HG03045 (cell line): ENCODE data around the gene MBD2.
"Not testable (repeated sequence)": the region's sequence is repeated elsewhere in the genome, so short reads cannot be mapped to it uniquely, and the experiment has no call there.

ENCODE experiments used
- ATAC-seq: cut with Tn5 transposase; IDR thresholded peaks from one replicate; pipeline ENCODE4 v1.9.1; 2021; ENCODE audit warnings: mild to moderate bottlenecking, moderate library complexity; ENCODE audit not compliant: unreplicated experiment

The MBD2 gene

DNA sequence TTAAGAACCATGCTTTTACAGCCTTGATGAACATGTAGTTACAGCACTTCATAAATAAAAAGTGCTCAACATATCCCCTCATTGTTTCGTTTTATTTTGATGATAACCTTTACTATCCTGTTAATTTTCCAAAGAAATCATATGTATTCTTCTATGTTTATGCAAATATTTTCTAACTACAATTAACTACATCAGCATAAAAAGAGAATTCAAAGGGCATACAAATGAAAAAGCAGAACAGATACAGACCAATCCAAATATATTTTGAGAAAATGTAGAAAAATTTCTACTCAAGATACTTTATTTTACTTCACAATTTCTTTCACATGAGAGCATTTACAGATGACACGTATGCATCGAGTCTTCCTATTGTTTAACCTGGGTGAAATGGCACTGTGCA lies 69.1 kb downstream of the MBD2 start:
- no peak for ATAC-seq

DNA sequence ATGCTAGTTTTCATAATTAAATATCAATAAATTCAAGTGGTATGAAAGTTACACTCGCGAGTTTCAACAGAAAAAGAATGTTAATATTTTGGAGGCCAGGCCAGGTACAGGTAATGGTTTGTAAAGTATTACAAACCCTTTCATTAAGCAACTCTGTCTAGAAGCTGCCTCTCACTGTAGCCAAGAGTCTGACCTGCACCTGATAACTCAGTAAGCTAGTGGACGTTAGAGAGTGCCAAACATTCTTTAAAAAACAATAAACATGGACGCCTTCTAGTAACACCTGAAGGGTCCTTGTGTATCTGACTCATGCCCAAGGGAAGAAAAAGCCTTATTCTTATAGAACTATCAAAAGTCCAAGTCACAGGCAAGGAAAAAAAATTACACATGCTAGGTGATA lies 70.2 kb downstream of the MBD2 start:
- ATAC-seq, result no peak

DNA sequence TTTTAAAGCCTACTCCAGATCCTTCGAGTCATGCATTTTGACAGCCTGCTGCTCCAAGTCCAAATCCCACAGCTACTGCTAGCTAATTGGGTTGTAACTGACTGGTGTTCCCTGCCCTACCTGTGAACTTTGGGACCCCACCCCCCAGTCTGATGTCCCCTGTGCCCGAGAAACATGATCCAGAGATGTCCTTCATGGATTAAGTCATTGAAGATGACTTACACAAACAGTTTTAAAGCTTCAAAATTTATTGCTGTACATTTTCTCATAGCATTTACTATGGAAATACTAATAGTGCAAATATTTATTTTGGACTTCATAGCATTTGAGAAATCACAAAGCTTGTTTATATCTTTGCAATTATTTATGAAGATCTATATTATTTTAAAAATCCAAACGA lies 73.1 kb downstream of the MBD2 start:
- no peak for ATAC-seq

DNA sequence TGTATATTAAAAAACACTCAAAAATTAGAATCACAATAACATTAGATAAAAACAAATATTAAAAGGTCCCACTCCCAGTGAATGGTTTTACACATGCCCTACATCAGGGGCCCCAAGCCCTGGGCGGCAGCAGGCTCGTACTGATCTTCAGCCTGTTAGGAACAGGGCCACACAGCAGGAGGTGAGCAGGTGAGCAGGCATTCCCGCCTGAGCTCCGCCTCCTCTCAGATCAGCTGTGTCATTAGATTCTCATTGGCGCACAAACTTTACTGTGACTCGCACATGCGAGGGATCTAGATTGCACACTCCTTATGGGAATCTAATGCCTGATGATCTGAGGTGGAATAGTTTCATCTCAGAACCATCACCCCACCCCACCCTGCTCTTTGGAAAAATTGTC lies 74.2 kb downstream of the MBD2 start:
- no peak for ATAC-seq

DNA sequence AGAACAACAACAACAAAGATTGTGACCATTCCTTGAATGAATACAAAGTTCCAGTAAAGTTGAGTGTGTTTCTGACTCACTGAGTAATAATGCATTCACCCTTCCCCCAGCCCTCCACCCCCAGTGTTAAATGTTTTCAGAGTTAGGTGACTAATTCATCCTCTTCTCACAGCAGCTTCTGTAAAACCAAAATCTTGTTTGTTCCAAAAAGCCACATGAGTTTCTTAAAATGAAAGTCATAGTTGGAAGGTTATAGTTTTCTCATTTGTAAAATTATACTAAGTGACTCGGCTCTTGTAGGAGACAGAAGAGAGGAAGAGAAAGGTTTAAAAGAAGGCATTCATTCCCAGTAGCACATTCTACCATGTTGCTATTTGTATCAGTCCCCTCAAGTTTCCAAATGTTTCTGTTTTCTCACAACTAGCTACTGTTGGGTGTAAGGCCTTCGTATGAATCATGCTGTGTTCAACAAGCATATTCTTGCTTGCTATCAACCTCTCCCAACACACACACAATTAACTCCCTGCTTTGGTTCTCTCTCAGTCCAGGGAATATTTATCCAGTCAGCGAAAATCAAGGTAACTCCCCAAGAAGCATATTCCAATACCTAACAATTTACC lies 75.3 kb downstream of the MBD2 start:
- peak; percentile 46 for ATAC-seq

DNA sequence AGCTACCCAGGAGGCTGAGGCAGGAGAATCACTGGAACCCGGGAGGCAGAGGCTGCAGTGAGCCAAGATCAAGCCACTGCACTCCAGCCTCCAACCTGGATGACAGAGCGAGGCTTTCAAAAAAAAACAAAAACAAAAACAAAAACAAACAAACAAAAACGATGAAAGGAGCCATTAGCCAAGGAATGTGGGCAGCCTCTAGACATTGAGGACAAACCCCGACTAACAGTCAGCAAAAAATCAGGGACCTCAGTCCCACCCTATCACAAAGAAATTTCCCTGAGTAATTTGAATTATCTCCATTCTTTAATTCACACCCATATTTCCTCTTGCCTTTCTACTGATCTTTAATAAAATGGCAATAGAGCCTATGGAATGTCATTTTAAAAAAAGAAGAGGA lies 75.8 kb downstream of the MBD2 start:
- ATAC-seq, result no peak

DNA sequence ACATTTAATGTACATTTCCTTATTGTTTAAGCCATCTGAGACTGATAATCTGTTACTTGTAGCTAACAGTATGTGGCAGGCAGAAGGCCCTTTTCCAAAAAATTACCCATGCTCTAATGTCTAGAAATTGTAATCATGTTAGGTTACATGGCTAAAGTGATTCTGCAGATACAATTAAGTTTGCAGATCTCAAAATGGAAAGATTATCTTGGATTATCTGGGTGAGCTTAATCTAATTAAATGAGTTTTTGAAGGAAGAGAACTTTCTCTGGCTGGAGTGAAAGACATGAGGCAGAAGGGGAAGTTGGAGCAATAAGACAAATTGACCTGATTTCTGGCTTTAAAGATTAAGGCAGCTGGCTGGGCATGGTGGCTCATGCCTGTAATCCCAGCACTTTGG lies 76.3 kb downstream of the MBD2 start:
- ATAC-seq, result no peak

DNA sequence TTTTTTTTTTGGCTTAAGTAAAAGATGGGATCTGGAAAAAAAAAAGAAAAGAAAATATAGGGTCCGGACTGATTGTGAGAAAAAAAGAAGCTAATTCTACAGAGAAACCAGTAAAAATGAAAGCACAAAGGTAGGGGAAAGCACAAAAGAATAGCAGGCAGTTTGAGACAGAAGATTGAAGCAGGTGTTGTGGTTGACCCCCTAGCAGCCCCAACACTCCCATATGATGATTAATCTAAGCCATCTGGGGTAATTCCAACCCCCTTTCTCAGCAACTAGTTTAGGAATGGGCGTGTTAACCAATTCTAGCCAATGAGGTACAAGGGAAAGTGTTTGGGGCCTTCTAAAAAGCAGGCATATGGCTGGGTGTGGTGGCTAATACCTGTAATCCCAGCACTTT lies 77.0 kb downstream of the MBD2 start:
- ATAC-seq, result peak; percentile 80

DNA sequence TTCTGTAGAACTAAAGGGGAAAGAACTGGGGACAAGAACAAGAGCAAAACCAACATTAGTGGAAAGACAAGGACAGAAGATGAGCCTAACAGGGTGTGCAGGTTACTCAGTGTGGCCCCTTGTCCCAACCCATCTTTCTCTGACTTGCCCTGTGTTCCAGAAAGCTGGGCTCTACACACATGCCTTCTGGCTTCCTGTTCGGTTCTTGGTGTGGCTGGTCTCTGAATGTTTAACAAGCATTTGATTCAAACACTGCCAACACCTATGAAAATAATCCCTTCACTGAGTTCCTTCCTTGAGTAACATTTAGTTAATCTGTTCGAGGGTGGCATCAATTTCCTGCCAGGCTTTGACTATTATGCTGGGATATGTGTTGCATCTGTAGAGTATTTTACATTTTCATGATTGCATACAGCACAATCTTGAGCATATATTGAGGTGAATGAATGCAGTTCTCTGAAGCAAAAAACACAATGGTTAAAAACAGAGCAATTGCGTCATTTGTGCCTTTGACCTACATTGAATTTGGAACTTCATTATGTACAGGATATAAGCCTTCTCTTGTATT lies 83.3 kb downstream of the MBD2 start:
- ATAC-seq, result no peak

DNA sequence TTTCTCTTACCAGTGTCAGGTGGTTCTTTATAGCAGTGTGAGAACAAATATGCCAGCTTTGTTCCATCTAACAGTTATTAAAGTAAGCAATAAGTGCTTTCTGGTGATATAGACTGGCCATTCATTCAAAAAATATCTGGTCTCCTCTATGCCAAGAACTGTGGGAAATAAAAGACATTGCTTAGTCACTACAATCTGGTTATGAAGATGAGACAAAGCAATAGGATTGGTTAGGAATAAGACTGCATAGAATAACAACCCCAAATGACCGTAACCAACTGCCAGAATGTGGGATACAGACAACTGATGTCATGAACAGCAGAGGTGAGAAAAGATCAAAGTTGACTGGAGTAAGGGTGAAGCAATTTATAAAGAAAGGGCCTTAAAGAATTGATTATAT lies 83.8 kb downstream of the MBD2 start:
- no peak for ATAC-seq

DNA sequence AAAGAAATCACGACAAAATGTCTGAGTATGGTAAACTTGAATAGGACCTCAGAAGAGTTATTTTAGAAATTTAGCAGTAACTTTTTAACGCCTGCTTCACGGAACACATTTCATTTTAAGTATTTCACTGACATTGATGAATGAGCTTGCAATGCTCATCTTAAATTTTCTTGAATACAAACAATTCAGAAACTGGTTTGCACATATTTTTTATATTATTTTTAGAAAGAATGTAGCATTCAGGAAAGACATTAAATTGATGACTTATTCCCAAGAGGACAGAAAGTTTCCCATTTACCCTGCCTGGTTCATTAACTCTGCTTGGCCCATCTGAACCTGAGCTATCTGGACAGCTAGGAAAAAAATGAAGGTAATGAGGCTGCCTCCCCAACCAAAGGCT lies 89.3 kb downstream of the MBD2 start:
- no peak for ATAC-seq

DNA sequence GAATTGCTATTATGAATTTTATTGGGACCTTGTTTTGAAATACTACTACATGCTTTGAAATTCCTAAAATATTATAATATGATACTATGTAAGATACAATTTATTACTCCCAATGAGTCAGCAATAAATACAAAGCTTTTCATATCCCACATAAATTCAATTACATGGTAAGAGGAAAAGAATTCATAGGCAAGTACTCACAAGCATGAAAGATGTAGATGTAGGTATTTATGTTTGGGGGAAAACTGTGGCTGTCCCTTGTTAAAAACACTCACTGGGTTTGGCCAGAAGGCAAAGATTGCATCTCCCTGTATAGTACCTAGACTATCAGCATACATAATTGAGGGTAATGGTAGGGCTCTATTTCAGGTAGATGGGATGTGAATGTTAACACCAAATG lies 90.4 kb downstream of the MBD2 start:
- no peak for ATAC-seq

DNA sequence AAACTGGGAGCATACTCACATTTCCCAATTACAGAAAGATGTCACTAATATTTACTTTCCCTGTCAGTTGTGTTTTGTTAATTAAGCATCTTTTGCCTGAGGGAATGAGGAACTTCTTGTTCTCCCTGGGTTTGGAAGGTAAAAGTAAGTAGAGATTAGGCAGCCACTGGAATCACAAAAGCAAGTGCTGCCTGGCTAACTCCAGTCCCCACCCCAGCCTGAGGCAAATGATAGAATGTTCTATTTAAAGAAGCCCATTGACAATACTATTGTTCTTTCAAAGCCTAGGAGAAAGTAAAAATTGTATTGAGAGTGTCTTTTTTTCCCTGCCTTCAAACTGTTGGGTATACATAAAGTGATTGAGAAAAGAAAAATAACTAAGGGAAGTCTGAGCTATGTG lies 93.8 kb downstream of the MBD2 start:
- no peak for ATAC-seq

DNA sequence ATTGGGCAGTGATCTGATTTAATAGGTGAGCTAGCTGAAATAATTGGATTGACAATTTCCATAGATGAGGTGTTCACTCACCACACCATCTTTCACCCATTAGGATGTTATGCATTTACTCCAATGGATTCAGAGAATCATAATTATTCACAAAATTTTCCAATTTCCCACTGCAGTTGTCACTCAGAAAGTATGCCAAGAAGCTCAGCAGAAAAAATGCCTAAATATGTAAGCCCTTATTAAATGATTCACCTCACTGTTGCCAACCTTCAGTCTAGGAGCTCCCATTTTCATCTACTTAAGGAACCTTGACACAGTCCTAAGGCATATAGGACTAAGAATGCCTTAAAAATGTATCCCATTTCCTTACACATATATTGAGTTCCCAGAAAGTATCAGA lies 94.3 kb downstream of the MBD2 start:
- ATAC-seq, result no peak

DNA sequence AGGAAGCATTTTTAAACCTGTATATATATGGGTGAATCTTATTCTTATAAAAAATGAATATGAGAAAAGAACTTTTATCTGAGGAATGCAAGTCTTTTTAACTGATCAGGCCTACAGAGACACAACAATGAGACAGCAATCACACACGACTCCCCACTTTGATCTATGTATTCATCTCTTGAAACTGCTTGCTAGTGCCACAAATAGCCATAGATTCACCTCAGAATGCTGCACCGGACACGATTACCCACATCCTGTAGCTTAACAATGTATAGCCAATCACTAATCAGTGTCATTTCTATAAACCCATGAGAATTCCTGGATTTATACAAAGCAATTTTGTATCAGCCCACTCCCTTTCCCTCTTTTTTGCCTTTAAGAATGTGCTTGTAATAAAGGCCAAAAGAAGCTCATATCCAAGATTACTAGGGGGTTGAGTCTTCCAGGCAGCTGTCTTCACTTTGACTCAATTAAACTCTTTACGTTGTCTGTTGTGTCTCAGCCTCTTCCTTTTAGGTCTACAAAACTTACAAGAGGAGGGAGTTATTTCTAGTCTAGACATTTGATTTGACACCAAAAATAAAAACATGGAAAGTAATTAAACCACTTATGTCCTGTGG lies 94.9 kb downstream of the MBD2 start:
- peak; percentile 46 for ATAC-seq

DNA sequence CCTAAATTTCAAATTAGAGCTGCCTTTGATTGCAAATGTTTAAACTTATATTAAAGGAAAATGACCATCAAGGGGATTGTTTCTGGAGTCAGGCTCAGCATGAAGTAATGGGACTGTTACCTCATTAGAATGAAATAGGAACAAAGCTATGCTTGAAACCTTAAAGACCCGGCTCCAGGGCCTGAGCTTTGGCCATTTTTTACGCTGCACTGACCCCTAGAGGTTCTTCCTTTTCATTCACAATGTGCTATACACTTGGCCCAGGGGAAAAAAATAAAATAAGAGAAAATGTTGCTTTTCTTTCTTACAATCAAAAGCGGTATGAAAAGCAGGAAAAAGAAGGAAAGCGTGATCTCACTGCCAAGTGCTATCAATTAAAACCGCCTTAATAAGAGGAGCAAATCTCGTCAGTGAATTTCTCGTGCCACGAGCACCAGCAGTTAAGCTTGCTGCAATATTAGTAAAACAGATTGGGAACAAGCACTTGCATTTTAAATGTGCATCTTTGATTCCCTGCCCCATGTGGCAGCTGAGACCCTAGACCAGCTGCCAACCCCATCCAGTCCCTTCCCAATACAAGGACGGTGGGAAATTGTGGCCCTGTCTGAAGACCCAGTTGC lies 96.6 kb downstream of the MBD2 start:
- ATAC-seq, result peak; percentile 47

DNA sequence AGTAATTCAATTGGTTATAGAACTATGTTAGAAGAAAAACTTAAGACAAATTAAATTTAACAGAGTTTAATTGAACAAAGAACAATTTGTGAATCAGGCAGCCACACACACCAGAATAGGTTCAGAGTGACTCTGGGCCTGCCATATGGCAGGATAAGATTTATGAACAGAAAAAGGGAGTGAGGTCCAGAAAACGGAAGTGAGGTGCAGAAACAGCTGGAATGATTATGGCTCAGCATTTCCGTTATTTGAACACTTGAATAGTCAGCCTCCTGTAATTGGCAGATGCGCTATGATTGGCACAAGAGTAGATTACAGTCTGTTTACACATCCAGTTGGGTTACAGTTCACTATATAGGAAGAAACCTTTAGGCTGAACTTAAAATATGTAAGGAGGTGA lies 99.0 kb downstream of the MBD2 start:
- no peak for ATAC-seq

DNA sequence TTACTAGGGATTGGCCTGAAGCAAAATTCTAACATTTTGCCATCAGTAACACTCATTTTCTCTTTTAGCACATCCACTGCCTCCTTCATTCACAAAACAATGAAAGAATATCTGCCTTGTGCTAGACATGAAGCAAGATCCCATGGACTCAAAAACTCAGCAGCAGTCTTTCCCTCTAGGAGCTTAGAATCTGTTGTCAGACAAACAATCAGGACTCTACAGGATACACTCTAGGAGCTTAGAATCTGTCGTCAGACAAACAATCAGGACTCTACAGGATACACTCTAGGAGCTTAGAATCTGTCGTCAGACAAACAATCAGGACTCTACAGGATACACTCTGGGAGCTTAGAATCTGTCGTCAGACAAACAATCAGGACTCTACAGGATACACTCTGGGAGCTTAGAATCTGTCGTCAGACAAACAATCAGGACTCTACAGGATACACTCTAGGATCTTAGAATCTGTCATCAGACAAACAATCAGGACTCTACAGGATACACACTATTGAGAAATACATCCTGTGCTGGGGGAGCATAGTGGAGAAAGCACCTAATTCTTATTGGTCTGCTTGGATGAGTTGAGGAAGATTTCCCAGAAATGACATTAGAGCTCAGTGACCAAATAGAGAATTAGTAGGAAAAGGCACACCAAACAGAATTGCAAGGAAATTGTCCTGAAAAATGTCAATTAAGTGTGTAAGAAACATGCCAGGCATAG lies 100.6 kb downstream of the MBD2 start:
- ATAC-seq, result not testable (repeated sequence)

DNA sequence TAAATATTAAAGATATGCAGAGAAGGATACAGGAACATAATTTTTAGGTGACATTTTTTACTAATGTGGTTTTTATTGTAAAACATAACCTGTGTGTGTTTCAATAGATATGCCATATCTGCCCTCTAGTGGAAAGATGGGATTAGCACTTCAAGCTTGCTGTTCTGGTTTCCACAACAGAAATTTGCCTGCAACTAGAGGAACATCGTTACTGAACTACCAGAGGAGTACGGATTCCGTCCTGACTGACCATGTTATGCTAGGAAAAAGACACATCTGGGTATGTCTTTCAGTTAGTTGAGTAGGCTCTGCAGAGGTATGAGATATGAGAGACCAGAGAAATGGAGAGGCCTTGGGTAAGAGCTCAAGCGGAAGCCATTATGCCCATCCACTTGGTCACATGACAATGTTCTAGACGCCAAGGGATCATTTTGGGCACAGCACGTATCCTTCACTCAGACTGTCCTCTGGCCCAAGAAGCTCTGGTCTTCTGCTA lies 104.9 kb downstream of the MBD2 start:
- peak; percentile 72 for ATAC-seq

DNA sequence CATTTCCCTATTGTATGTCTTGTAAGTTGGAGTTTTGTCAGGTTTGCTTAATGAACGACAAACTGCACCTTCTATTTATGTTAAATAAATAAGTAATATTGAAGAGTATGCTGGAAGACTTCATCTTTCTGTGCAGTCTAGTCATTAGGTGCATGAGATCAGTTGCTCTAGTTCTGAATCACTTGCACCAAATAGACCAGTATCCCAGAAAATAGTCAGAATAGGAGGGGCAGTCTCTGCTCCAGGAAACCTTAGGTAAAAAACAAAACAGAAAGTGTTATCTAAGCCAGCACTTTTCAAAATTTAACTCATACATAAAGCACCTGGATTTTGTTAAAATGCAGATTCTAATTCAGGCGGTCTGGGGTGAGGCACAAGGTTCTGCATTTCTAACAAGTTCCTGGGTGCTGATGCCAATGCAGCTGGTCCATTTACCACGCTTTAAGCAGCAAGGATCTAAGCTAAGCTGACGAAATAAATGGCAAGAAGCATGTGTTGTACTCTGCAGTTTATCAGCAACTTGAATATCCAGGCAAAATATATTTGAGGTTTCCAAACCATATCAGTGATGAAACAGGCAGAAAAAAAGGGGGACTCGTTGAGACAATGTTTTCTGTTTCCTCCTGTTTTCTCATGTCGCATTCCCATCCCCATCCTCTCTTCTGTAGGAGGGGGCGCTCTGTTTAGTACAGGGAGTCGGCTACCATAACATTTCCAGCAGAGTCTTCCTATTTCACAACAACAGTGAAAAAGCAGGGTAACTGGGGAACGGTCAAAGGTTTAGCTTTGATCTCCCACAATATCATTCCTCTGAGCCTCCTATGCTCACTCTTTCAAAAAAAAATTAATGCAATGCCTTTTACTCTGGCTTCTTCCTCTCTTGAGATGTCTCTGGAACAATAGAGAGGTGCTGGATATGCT lies 106.4 kb downstream of the MBD2 start:
- ATAC-seq, result no peak
